Measurements from ENCODE around the gene CRYBA2.

DNA sequence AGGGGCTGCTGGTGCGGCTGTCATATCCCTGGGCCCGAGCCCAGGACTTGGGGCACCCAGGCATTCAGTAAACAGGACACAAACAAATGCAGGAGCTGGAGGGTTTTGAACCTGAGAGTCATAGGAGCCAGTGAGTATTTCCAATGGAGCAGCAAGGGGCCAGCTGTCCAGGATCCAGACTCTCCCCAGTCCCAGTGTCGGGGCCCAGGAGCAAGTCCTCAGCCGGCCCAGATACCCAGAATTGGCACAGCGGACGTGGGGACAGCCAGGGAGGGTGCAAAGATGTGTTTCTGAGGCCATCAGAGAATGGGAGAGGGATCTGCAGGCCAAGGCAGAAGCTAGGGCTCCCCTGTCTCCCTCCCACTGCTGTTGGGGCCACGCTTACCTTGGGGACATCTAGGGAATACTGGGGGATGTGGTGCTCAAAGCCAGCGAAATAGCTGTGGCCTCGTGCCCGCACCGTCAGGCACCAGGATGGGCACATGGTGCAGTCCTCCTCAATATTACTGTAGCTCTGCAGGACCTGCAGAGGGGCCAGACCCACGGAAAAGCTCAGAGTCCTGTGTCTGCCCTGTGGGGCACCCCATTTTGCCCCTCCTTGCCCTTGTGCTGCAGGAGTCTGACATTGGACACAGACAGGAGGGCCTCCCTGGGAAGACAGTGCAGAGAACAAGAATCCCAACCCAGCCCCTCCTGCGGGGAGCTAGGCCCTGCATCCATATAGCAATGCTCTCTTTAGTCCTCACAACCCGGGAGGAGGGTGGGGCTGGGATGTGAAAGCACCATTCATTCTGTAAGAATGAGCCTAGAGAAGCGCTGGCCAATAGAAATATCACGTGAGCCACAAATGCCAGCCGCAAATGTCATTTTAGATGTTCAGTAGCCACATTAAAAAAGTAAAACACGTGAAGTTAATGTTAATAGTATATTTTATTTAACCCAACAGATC is 32.7 kb upstream of the CRYBA2 start:
- TF ChIP-seq, protein P1, sequence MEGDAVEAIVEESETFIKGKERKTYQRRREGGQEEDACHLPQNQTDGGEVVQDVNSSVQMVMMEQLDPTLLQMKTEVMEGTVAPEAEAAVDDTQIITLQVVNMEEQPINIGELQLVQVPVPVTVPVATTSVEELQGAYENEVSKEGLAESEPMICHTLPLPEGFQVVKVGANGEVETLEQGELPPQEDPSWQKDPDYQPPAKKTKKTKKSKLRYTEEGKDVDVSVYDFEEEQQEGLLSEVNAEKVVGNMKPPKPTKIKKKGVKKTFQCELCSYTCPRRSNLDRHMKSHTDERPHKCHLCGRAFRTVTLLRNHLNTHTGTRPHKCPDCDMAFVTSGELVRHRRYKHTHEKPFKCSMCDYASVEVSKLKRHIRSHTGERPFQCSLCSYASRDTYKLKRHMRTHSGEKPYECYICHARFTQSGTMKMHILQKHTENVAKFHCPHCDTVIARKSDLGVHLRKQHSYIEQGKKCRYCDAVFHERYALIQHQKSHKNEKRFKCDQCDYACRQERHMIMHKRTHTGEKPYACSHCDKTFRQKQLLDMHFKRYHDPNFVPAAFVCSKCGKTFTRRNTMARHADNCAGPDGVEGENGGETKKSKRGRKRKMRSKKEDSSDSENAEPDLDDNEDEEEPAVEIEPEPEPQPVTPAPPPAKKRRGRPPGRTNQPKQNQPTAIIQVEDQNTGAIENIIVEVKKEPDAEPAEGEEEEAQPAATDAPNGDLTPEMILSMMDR (IDR thresholded peaks at IDR 0.05): no peak
- TF ChIP-seq EZH2phosphoT487 (IDR thresholded peaks at IDR 0.05) (no peak), EZH2 (IDR thresholded peaks at IDR 0.05) (no peak)

Measured in neural progenitor cell (in vitro differentiated cells).